ENCODE results near the gene DNAJC27. TPM values are rescaled to one million over a fixed set of nuclear protein-coding genes. Genes with fewer than 3 reads are reported as not detected.
"Not testable (repeated sequence)": the region's sequence is repeated elsewhere in the genome, so short reads cannot be mapped to it uniquely, and the experiment has no call there.

The DNAJC27 gene
- 10 to 100 TPM in 1 of 3 donors, 1 to 10 TPM in 2; 2.1 to 10.9 (median 3.7) TPM for polyA plus RNA-seq

DNA sequence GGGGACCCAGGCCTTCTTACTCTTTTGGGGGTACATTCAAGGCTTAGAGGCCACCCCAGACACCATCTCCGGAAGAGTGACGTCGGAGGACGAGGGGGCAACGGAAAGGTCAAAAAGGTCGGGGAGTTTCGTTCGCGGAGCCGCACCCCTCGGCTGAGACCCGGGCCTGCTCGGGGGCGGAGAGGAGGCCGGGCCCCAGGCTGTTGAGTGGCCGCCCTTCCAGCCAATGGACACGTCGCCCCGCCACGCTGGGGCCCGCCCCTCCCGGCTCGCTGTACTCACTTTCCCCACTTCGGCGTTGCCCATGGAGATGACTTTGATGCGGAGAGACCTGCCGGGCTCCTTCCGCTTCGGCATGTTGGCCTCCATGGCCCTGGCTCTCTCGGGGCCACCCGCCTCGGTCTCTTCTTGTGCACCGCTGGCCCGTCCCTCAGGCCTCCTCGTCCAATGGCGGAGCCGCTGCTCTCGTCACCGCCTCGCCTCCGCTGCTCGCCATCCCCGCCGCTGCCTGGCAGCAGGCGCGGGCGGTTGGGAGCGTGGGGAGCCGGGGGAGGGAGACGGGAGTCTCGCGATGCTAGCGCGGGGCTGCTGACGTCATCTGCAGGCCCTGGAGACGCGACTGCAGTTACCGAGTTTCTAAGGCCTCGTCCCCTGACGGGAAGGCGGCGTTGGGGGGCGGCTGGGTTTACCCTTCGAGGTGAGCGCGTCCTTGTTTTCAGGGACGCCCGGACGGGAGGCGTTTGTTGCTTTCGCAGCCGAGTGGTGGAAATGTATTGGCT, at the start of gene DNAJC27:
Gene DNAJC27, minus strand, starts transcription at position 420 of the 779 bp plus-strand sequence. Its CDS starts 51 bp downstream, at position 369.
- WGBS, 3 donors, result 0 to 1% (median 0%) methylated on average over 53 to 72 of the region's 72 CpGs
- peak within 1 kb of the TSS; percentile 99 for H3K27ac ChIP-seq (ENCODE audit: low read depth, low read length)

DNA sequence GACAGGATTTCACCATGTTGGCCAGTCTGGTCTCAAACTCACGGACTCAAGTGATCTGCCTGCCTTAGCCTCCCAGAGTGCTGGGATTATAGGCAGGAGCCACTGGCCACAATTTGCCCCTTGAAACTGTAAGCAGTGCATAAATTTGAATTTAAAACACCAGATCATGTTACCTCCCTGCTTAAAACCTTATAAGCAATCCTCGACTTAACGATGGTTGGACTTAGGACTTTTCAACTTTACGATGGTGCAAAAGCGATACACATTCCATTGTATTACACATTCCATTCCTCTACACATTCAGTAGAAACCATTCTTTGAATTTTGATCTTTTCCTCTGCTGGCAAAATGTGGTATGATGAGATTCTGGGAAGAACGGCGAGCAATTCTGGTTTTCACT, 46.9 kb upstream of the DNAJC27 start:
- 87 to 96% (median 87%) methylated on average over 7 of the region's 7 CpGs for WGBS, 3 donors
- no peak overlapping the region for H3K27ac ChIP-seq (ENCODE audit: low read depth, low read length)

DNA sequence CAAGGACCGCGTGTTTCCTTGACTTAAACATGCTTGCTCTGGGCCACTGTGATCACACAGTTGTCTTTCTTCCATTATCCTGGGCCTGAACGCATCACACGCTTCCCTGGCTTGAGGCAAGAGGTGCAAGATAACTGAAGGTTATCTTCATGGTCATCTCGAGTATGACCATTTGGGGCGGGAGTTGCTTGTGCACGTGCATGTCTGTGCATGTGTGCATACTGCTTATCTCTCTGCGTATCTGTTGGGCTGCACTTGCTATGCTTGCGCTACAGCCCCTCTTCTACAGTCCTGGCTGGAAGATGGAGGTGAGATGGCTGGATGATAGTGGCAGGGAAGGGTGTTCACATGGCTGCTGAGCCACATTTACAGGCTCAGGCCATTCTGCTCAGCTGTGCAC, 42.9 kb upstream of the DNAJC27 start:
- 91 to 94% (median 92%) methylated on average over 9 of the region's 9 CpGs for WGBS, 3 donors
- no peak overlapping the region for H3K27ac ChIP-seq (ENCODE audit: low read depth, low read length)

DNA sequence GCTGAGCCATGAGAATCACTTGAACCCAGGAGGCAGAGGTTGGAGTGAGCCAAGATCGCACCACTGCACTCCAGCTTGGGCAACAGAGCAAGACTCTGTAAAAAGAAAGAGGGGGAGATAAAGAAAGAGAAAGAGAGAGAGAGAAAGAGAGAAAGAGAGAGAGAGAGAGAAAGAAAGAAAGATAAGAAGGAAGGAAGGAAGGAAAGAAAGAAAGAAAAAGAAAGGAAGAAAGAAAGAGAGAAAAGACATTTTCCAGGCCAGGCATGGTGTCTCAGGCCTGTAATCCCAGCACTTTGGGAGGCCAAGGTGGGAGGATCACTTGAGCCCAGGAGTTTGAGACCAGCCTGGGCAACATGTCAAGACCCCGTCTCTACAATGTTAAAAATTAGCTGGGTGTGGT, 39.6 kb upstream of the DNAJC27 start:
- H3K27ac ChIP-seq (ENCODE audit: low read depth, low read length), result not testable (repeated sequence)
- WGBS, 3 donors, result 94 to 100% (median 95%) methylated on average over 2 of the region's 2 CpGs

DNA sequence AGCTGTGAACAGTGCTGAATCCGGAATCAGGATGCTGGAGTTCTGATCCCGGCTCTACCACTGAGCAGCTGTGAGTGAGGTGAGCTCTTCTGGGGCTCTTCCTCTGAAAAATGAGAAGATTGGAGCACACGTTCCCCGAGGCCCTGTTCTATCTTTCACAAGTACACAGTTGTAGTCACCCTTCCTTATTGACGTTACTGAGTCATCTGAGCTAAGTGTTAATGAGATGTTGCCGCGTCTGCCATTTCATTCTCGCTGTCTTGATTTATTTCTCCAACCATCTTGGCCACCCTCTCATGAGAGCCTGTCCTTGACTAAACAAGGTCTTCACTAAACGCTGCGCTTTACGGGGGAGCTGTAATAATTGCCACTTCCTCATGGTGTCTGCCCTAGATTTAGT, 38.2 kb upstream of the DNAJC27 start:
- WGBS, 3 donors, result 59 to 69% (median 64%) methylated on average over 11 of the region's 11 CpGs
- no peak overlapping the region for H3K27ac ChIP-seq (ENCODE audit: low read depth, low read length)

DNA sequence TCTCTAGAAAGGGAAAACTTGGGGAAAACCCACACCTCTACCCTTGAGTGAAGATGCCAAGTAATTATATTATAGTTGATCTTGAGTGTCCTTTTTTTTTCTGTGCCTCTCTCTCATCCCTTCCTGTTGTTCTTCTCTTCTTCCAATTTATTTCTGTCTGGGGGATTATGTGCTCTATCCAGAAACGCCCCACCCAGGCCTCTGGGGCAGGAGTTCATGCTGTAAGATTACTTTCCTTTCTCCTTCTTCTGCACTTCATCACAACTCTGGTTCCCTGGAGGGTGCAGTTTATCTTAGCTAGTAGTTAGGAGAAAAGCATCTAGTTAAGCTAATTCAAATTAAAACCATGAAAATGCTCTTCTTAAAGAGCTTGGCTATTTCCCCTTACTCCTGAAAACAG, 30.3 kb upstream of the DNAJC27 start:
- 59 to 79% (median 59%) methylated on average over 1 of the region's 1 CpG for WGBS, 3 donors
- H3K27ac ChIP-seq (ENCODE audit: low read depth, low read length), result no peak overlapping the region

DNA sequence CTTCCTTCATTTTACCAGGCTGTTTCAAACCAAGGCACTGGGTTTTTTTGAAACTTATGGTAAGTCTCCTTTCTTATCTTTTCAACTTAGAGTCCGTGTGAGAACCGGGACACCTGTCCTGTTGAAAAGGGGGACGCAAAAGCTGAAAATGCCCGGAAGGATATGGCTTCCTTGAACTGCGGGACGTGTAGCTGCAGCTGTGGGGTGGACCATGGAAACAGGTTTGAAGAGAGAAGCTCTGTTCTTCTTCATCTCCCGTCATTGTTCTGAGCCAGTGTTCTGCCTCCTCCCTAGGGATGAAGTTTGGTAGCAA, 29.5 kb upstream of the DNAJC27 start:
- 40 to 78% (median 61%) methylated on average over 7 of the region's 7 CpGs for WGBS, 3 donors

DNA sequence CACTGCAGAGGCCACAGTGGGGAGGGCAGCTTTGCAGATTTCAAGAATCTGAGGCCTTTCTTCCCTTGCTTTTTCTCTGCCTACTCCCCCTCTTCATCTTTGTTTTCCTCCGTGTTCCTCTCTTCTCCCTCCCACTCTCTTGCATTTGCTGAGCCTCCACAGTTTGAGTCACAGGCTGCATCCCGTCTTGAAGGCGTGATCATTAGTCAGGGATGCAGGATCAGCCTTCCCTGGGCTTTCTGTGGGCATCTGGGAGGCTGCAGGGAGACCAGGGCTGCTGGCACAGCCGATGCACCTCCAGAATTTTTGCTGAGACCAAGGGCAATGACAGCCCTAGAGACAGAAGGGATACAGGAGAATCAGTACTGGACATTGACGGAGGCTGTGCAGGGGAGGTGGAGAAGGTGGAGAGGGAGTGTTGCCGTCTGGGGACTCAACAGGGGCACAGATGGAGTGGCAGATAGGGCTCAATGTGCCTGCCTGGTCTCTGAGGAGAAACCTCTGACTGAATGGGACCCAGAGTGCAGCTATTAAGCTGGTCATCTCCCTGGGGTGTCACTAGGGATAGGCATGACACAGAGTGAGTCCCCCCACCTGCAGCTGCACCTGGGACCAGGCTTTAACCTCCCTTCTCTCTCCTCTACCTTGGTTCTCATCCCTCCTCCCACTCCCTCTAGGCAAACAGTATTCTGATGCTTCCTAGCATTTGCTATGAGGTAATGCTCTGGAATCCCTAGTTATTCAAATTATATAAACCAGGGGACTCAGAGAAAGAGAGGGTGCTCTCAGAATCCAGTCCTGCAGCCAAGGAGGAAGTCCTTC, 29.0 kb upstream of the DNAJC27 start:
- H3K27ac ChIP-seq (ENCODE audit: low read depth, low read length), result no peak overlapping the region
- 56 to 66% (median 59%) methylated on average over 6 of the region's 6 CpGs for WGBS, 3 donors

More for the DNA sequence above, 29.5 kb upstream of the DNAJC27 start:
- no peak overlapping the region for H3K27ac ChIP-seq (ENCODE audit: low read depth, low read length)

DNA sequence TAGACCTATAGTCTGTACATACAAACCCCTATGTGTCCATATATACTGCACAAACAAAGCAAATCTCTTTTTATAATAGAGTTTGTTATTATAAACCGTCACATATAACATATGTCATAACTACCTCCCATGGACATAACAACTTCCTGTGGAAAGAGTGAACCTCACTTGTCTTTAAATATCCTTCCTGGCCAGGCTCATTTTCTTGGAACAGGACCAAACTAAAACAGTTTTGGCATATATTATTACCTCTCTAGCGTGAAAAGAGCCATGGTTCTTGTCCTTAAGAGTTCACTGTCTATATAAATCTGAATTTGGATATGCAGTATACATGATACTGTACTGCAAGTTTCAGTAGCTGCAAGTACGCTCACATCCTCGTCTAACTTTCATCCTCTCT, 28.3 kb upstream of the DNAJC27 start:
- no peak overlapping the region for H3K27ac ChIP-seq (ENCODE audit: low read depth, low read length)
- WGBS, 3 donors, result 42 to 74% (median 42%) methylated on average over 4 of the region's 4 CpGs

DNA sequence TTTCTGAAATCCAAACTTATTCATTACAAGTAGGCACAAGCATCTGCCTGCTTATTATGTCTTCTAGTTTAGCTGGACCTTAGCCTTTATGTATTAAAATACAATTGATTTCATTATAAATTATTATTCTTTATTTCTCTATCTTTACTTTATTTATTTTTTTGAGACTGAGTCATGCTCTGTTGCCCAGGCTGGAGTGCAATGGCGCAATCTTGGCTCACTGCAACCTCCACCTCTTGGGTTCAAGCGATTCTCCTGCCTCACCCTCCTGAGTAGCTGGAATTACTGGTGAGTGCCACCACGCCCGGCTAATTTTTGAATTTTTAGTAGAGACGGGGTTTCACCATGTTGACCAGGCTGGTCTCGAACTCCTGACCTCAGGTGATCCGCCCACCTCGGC, 27.3 kb upstream of the DNAJC27 start:
- not testable (repeated sequence) for H3K27ac ChIP-seq (ENCODE audit: low read depth, low read length)
- 83 to 89% (median 83%) methylated on average over 8 of the region's 8 CpGs for WGBS, 3 donors

DNA sequence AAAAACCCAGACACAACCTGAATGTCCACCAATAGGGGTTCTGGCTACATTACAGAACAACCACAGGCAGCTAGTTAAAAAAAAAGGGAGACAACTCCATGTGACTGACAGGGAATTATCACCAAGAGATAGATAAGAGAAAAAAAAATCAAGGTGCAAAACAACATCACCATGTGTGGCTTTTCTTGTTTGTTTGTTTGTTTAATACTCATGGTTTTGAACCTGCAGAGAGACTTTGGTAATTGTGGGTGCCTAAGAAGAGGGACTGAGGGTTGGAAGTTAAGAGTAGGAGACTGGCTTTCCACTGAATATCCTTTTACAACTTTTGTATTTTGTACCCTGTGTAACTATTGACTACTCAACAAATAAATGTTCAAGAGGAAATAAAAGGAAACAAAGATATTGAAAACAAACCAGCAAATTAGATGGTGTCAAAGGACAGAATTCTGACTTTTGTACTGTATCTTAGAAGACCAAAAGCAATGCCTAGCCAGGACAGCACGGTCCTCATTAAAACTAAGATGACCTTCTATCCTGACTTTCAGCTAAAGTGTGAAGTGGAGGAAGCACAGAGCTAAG, 22.5 kb upstream of the DNAJC27 start:
- no peak overlapping the region for H3K27ac ChIP-seq (ENCODE audit: low read depth, low read length)
- WGBS, 3 donors, result 71 to 94% (median 81%) methylated on average over 1 of the region's 1 CpG

DNA sequence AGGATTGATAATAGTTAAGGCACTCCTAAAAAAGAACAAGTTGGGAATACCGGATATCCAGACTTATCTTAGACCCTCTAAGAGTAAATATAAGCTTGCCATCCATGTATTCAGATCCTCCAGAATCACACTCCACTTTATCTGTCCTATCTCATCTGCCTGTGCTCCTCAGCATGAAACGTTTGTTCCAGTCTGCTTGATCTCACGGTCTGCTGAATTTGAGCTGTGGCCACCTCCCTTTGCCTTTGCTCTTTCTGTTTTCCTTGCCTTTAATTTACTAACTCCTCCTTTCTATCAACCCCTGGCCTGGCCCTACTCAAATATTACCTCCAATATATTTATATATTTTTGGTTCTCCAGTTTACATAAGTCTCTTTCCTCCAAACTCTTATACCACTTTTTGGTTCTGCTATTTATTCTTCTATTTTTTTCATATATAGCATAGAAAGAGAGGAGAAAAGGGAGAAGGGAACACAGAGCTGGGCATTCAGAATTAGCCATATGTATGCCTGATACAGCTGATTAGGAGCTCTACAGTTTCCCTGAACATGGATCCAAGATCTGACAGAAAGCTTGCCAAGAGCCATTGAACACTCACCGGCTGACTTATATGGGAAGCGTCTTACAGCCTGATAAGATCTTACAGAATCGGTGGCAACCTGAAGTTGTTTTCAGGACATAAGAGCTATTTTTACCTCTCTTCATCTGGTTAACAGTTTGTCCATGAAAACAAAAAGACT, 21.8 kb upstream of the DNAJC27 start:
- WGBS, 3 donors, result 42 to 52% (median 47%) methylated on average over 6 of the region's 6 CpGs
- H3K27ac ChIP-seq (ENCODE audit: low read depth, low read length), result no peak overlapping the region

DNA sequence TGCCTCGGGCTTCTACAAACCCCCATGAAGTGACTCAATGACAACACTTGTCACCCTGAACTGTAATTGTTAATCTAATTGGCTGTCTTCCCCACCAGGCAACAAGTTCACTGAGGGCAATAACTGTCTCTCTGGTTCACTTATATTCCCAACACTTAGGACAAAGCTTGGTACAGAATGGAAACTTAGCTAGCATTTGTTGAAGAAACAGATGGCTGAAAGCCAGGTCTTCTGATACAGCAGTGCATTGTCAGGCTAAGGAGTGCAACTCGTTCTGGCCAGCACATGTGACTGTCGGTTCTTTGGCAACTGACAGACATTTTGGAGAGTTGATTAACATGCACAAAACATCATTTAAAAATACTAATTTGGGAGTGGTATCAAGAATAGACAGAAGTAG, 14.6 kb upstream of the DNAJC27 start:
- no peak overlapping the region for H3K27ac ChIP-seq (ENCODE audit: low read depth, low read length)
- 27 to 37% (median 28%) methylated on average over 3 of the region's 3 CpGs for WGBS, 3 donors

DNA sequence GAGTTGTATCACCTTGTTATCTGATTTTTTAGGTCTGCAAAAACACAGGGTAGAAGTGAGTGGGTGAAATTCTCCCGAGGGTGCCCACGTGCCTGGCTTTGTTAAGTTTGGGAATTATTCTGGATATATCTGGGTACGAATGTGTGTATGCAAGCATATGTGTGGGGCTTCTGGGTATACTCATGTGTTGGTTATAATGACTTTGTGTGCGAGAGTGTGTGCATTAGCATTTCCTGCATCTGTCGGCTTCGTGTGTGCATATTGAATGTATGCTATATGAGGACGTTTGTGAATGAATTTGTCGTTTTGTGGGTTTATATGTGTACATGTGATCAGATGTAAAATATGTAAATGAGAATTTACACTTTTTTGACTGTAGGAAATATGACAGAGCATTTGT, 13.8 kb upstream of the DNAJC27 start:
- no peak overlapping the region for H3K27ac ChIP-seq (ENCODE audit: low read depth, low read length)
- WGBS, 3 donors, result 85 to 89% (median 88%) methylated on average over 8 of the region's 8 CpGs

DNA sequence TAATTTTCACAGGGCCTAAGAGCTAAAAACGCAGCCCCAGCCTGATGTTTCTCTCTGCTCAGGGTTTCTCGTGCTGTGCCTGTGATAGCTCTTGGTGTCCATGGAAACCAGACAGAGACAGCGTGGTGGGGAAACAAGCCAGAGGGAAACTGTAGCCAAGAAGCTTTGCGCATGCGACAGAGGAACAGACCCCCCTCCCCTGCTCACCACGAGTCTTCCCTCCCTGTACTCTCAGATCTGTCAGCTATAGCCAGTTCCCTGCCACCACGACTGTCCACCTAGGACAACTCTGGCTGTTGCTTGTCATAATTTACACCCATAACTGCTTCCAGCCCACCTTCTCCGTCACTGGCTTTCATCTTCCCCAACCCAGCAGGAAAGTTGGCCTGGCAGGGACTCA, 13.2 kb upstream of the DNAJC27 start:
- H3K27ac ChIP-seq (ENCODE audit: low read depth, low read length), result no peak overlapping the region
- WGBS, 3 donors, result 20 to 44% (median 25%) methylated on average over 8 of the region's 8 CpGs

DNA sequence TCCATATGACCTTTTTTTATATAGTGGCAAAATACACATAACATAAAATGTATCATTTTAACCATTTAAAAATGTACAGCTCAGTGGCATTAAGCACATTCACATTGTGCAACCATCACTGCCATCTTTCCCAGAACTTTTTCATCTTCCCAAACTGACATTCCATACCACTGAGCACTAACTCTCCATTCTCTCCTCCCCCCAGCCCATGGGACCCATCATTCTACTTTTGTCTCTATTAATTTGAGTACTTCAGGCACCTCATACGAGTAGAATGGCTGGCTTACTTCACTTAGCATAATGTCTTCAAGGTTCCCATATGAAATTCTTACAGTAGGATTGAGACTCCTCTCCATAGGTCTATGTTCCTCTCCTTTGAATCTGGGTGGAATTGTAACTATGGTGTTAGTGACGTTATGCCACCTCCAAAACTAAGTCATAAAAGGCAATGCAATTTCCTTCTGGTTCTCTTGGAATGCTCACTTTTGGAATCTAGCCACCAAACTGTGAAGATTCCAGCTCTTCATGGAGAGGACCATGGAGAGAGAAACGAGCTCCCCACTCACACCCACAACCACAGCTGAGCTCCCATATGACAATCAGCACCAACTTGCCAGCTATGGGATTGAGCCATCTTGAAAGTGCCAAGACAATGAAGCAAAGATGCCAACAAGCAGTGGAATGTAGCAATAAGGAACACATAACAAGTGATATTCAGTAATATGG, 9.8 kb upstream of the DNAJC27 start:
- 51 to 77% (median 62%) methylated on average over 3 of the region's 3 CpGs for WGBS, 3 donors
- H3K27ac ChIP-seq (ENCODE audit: low read depth, low read length), result no peak overlapping the region

DNA sequence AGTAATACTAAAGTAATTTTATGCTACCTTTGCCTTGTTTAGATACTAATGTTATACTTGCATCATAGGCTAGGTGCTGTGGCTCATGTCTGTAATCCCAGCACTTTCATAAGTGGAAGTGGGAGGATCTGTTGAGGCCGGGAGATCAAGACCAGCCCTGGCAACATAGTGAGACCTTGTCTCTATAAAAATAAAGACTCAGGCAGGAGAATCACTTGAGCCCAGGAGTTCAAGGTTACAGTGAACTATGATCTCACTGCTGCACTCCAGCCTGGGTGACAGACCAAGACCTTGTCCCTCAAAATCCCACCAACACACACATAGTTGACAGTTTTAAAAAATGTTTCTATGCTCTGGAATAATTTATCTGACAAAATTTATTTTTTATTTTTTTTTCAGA, 6.9 kb upstream of the DNAJC27 start:
- 48 to 63% (median 62%) methylated on average over 1 of the region's 1 CpG for WGBS, 3 donors
- H3K27ac ChIP-seq (ENCODE audit: low read depth, low read length), result no peak overlapping the region

DNA sequence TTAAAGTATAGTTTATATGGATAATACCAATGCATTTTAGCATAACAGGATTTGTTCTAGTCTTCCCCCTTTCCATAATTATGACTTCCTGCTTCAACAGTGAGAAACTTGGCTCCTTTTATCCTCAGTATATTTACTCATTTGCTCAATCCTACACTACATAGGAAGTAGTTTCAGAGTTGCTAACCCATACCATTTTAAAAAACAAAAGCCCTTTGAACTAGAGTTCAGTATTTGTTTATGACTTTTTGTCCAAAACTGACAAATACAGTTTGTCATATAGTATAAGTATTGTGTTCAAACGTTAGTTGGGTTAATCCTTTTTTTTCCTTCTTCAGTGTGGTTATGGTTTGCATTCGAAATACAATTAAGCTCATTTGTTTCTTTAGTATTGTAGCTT, 5.9 kb upstream of the DNAJC27 start:
- H3K27ac ChIP-seq (ENCODE audit: low read depth, low read length), result no peak overlapping the region
- WGBS, 3 donors, result 67 to 81% (median 73%) methylated on average over 2 of the region's 2 CpGs

Measured in adipose tissue (tissue), 3 donors.